Endothelial cell of umbilical vein (primary cell): Measurements from ENCODE around the gene KCNMA1. TPM values are rescaled to one million over a fixed set of nuclear protein-coding genes. Genes with fewer than 3 reads are reported as not detected.

Experiments used
- BruUV-seq: library from RNA; stranded (reverse); fragments of 400-500 nt; replicated peaks from 2 replicates; lab custom pipeline; 2021; lab: Mats Ljungman, UMichigan
- CTCF ChIA-PET: fragments of 300-600, 350-600 bp; sonication (Branson Sonifier 250); formaldehyde crosslinking; loops from one replicate; lab custom pipeline; 2021; ENCODE audit warnings: antibody characterized with exemption, inconsistent platforms; lab: Charles Lee
- POLR2A ChIA-PET: fragments of 300-600, 350-600 bp; sonication (Branson Sonifier 250); formaldehyde crosslinking; loops from one replicate; lab custom pipeline; 2021; ENCODE audit warnings: antibody characterized with exemption, inconsistent platforms; lab: Charles Lee
- DNase-seq: peaks from one replicate; pipeline ENCODE4 v3.0.0-alpha.2; 2011; ENCODE audit warnings: low read depth, low spot score
- FAIRE-seq: peaks from 2 replicates; lab custom pipeline; 2011; peaks lifted over from hg19 to GRCh38; lab: Jason Lieb, UNC
- H2AFZ ChIP-seq: 2 replicates; pipeline ENCODE4 v1.6.0; 2012; ENCODE audit warnings: low read depth, low read length, control low read depth, inconsistent platforms
- H3K27ac ChIP-seq: 2 replicates; pipeline ENCODE4 v1.5.1; 2011; ENCODE audit warnings: low read depth, mild to moderate bottlenecking, control low read depth, low read length, moderate library complexity; ENCODE audit not compliant: insufficient read depth
- H3K27me3 ChIP-seq, 2 experiments: 2 replicates each; pipeline versions ENCODE4 v1.6.0 to v1.6.1; 2011; ENCODE audit warnings: low read length in 2 of 2, mixed read lengths in 1 of 2; ENCODE audit not compliant: control insufficient read depth in 2 of 2, insufficient read depth in 2 of 2
- H3K36me3 ChIP-seq, 2 experiments: 2 replicates in 1 of 2; 3 replicates in 1 of 2; pipeline ENCODE4 v1.5.1; 2011; ENCODE audit warnings: low read length in 2 of 2, mild to moderate bottlenecking in 1 of 2, moderate library complexity in 1 of 2; ENCODE audit not compliant: control insufficient read depth in 2 of 2, insufficient read depth in 2 of 2; ENCODE audit errors: extremely low read depth in 1 of 2
- H3K4me1 ChIP-seq: 3 replicates; pipeline ENCODE4 v1.5.1; 2011; ENCODE audit warnings: mild to moderate bottlenecking, low read length; ENCODE audit not compliant: control insufficient read depth, insufficient read depth; ENCODE audit errors: extremely low read depth
- H3K4me2 ChIP-seq: 2 replicates; pipeline ENCODE4 v1.6.1; 2011; ENCODE audit warnings: low read length, control low read depth, mixed read lengths; ENCODE audit not compliant: insufficient read depth
- H3K4me3 ChIP-seq, 3 experiments: fragments of 200-600 bp in 1 of 3; sonication (generic), shearing (Covaris generic) in 1 of 3; replicated peaks in 1 of 3; 2 replicates each; pipeline ENCODE4 v1.5.1; 2011 to 2016; ENCODE audit warnings: control low read depth in 3 of 3, low read length in 3 of 3, mild to moderate bottlenecking in 2 of 3, inconsistent platforms in 1 of 3, low read depth in 1 of 3, moderate library complexity in 1 of 3; ENCODE audit not compliant: insufficient read depth in 1 of 3
- H3K79me2 ChIP-seq: 2 replicates; pipeline ENCODE4 v1.6.0; 2012; ENCODE audit warnings: low read length, inconsistent platforms; ENCODE audit not compliant: control insufficient read depth, insufficient read depth
- H3K9ac ChIP-seq: replicated peaks from 2 replicates; pipeline ENCODE3; 2011; ENCODE audit warnings: low read length, control low read depth; ENCODE audit not compliant: insufficient read depth; ENCODE audit errors: extremely low read depth
- H3K9me1 ChIP-seq: replicated peaks from 3 replicates; pipeline ENCODE4 v1.6.0; 2011; ENCODE audit warnings: mild to moderate bottlenecking, low read length; ENCODE audit not compliant: control insufficient read depth, insufficient read depth; ENCODE audit errors: extremely low read depth
- H3K9me3 ChIP-seq: replicated peaks from 2 replicates; pipeline ENCODE4 v1.5.1; 2012; ENCODE audit warnings: low read length, inconsistent platforms; ENCODE audit not compliant: control insufficient read depth, insufficient read depth
- H4K20me1 ChIP-seq: replicated peaks from 2 replicates; pipeline ENCODE3; 2011; ENCODE audit warnings: mild to moderate bottlenecking, low read length; ENCODE audit not compliant: control insufficient read depth, insufficient read depth; ENCODE audit errors: extremely low read depth
- CTCF ChIP-seq, 2 donors: IDR thresholded peaks; 1 replicate in 1 of 2; 2 replicates in 1 of 2; pipeline ENCODE4 v1.5.1; 2011; ENCODE audit warnings: low read length in 2 of 2, mild to moderate bottlenecking in 2 of 2, moderate library complexity in 2 of 2, control low read depth in 1 of 2, inconsistent platforms in 1 of 2, low read depth in 1 of 2; ENCODE audit not compliant: insufficient read depth in 1 of 2; ENCODE audit errors: extremely low read depth in 1 of 2
- EZH2 ChIP-seq: IDR thresholded peaks from 2 replicates; pipeline ENCODE4 v1.6.1; 2012; ENCODE audit warnings: borderline replicate concordance, low read depth, mild to moderate bottlenecking, moderate library complexity, low read length, inconsistent platforms; ENCODE audit not compliant: severe bottlenecking
- FOS ChIP-seq: IDR thresholded peaks from 2 replicates; pipeline ENCODE4 v1.6.1; 2011; ENCODE audit warnings: mild to moderate bottlenecking, low read length, moderate library complexity, borderline replicate concordance; ENCODE audit not compliant: insufficient read depth
- GATA2 ChIP-seq: IDR thresholded peaks from 2 replicates; pipeline ENCODE4 v1.7.0; 2011; ENCODE audit warnings: low read depth, mild to moderate bottlenecking, moderate library complexity, mixed read lengths, low read length; ENCODE audit not compliant: insufficient read length, insufficient read depth
- JUN ChIP-seq: IDR thresholded peaks from 2 replicates; pipeline ENCODE4 v1.6.1; 2011; ENCODE audit warnings: borderline replicate concordance, low read depth; ENCODE audit not compliant: insufficient read length, insufficient read depth
- MYC ChIP-seq: IDR thresholded peaks from one replicate; pipeline ENCODE4 v1.6.1; 2011; ENCODE audit warnings: mild to moderate bottlenecking, low read depth, low read length
- POLR2A ChIP-seq: IDR thresholded peaks from 2 replicates; pipeline ENCODE4 v1.6.1; 2012; ENCODE audit warnings: low read depth, mild to moderate bottlenecking, control low read depth, low read length
- POLR2AphosphoS5 ChIP-seq: IDR thresholded peaks from 2 replicates; pipeline ENCODE4 v1.6.1; 2012; ENCODE audit warnings: low read depth, mild to moderate bottlenecking, control low read depth, low read length, moderate library complexity; ENCODE audit not compliant: insufficient read depth
- dilution Hi-C: fragments of 300-500 bp; cut with MboI; formaldehyde crosslinking; loops from one replicate; pipeline ENCODE4 v1.15.0; 2019; ENCODE audit warnings: low sequenced_read_pairs; ENCODE audit not compliant: extremely low pct_ligation_motif_present
- intact Hi-C: fragments of 100-400 bp; cut with micrococcal nuclease; formaldehyde crosslinking; loops from one replicate; pipeline ENCODE4 v1.10.0; 2022
- polyA plus RNA-seq, 4 experiments: library from polyadenylated mRNA; depleted of rRNA in 3 of 4; stranded (reverse) in 3 of 4; unstranded in 1 of 4; fragments of >200 nt; gene quantifications; 2 replicates each; pipeline versions ENCODE4 v1.2.1 to v1.2.3, GENCODE V29; 2011 to 2012; ENCODE audit warnings: missing spikeins in 1 of 4
- total RNA-seq: library from RNA; stranded (reverse); gene quantifications from 2 replicates; pipeline ENCODE4 v1.2.3, GENCODE V29; 2021
- TF ChIP-seq, protein P1 (sequence below): IDR thresholded peaks from 2 replicates; pipeline ENCODE4 v1.6.1; 2011; ENCODE audit not compliant: insufficient read depth, insufficient read length

The KCNMA1 gene
- total and polyA plus RNA-seq, 2 donors (not counting 3 experiments of a cell fraction or from before 2014, with no cell fraction given), result 0.10 to 0.82 TPM

- no peaks in the 10 kb centered on the region for H3K9me3 ChIP-seq
- H3K27ac ChIP-seq, result no peak overlapping the region
- dilution Hi-C loops, result no loop called here
- H3K36me3 ChIP-seq, result no peaks in the 10 kb centered on the region
- no TSS peak for BruUV-seq
- H2AFZ ChIP-seq, result no peak overlapping the region
- no peak for DNase-seq
- no peak overlapping the region for H3K4me3 ChIP-seq
- ChIA-PET POLR2A (no interaction called here), CTCF (interaction anchor here (3.1 kb wide), 1 partner anchor 24 kb away, joined by 15 read pairs; no protein-coding TSS in a partner anchor)
- no peaks in the 10 kb centered on the region for H4K20me1 ChIP-seq
- no peaks in the 10 kb centered on the region for H3K27me3 ChIP-seq
- no peak for FAIRE-seq
- no peaks in the 10 kb centered on the region for H3K79me2 ChIP-seq
- H3K9ac ChIP-seq, result no peak overlapping the region
- no peaks in the 10 kb centered on the region for H3K9me1 ChIP-seq
- no peaks in the 10 kb centered on the region for H3K4me1 ChIP-seq
- no peak overlapping the region for H3K4me2 ChIP-seq
- intact Hi-C loops, result no loop called here
- TF ChIP-seq FOS (no peak), POLR2AphosphoS5 (no peak), JUN (no peak), MYC (no peak), EZH2 (no peak), GATA2 (no peak), CTCF (IDR thresholded peaks at IDR 0.05; ENCODE audit: extremely low read depth in 1 of 2, insufficient read depth in 1 of 2, low read depth in 1 of 2, low read length in 2 of 2) (no peak), POLR2A (no peak)
- TF ChIP-seq, protein P1, sequence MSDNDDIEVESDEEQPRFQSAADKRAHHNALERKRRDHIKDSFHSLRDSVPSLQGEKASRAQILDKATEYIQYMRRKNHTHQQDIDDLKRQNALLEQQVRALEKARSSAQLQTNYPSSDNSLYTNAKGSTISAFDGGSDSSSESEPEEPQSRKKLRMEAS, result no peak
Observed at GRCh38 chr10:76981251-76981650, 656.4 kb downstream of the KCNMA1 start.
